AG08396 (cell line): Measurements from ENCODE around the gene NME9.

Experiments
- DNase-seq: peaks from one replicate; pipeline ENCODE4 v3.0.0; 2012; ENCODE audit warnings: low spot score, mixed read lengths

Gene NME9

GRCh38 chr3:138334608-138335007 lies 5.0 kb upstream of the NME9 start:
- DNase-seq: no peak

GRCh38 chr3:138332472-138333073 lies 2.9 kb upstream of the NME9 start:
- peak; percentile 61 for DNase-seq

GRCh38 chr3:138331143-138331894 lies 1.7 kb upstream of the NME9 start:
- DNase-seq: peak; percentile 40

GRCh38 chr3:138329984-138330293 lies 288 bp upstream of the NME9 start:
- DNase-seq: no peak

GRCh38 chr3:138328341-138328740 lies 1.3 kb downstream of the NME9 start:
- peak; percentile 37 for DNase-seq

- DNase-seq: no peak
Measured at GRCh38 chr3:138327831-138328230, 1.8 kb downstream of the NME9 start.

GRCh38 chr3:138326866-138327595 lies 2.6 kb downstream of the NME9 start:
- DNase-seq: no peak

- no peak for DNase-seq
Measured at GRCh38 chr3:138325990-138326389, 3.7 kb downstream of the NME9 start.

GRCh38 chr3:138323971-138324370 lies 5.7 kb downstream of the NME9 start:
- no peak for DNase-seq

- no peak for DNase-seq
Measured at GRCh38 chr3:138317687-138318086, 12.0 kb downstream of the NME9 start.

GRCh38 chr3:138314751-138315150 lies 14.9 kb downstream of the NME9 start:
- DNase-seq: no peak

GRCh38 chr3:138310494-138310893 lies 19.2 kb downstream of the NME9 start:
- no peak for DNase-seq

- no peak for DNase-seq
Measured at GRCh38 chr3:138308783-138309182, 20.9 kb downstream of the NME9 start.

GRCh38 chr3:138307899-138308298 lies 21.8 kb downstream of the NME9 start:
- DNase-seq: no peak

- no peak for DNase-seq
Measured at GRCh38 chr3:138303474-138303873, 26.2 kb downstream of the NME9 start.

- no peak for DNase-seq
Measured at GRCh38 chr3:138300647-138301046, 29.0 kb downstream of the NME9 start.

- DNase-seq: no peak
Measured at GRCh38 chr3:138297876-138298275, 31.8 kb downstream of the NME9 start.

- DNase-seq: no peak
Measured at GRCh38 chr3:138297059-138297607, 32.5 kb downstream of the NME9 start.

GRCh38 chr3:138296639-138297038 lies 33.0 kb downstream of the NME9 start:
- no peak for DNase-seq

GRCh38 chr3:138289701-138290100 lies 40.0 kb downstream of the NME9 start:
- no peak for DNase-seq

GRCh38 chr3:138289260-138289659 lies 40.4 kb downstream of the NME9 start:
- DNase-seq: no peak

GRCh38 chr3:138284957-138285477 lies 44.6 kb downstream of the NME9 start:
- no peak for DNase-seq

- DNase-seq: no peak
Measured at GRCh38 chr3:138284079-138284478, 45.6 kb downstream of the NME9 start.
